ENCODE data around the gene RALGPS1. TPM values are rescaled to one million over a fixed set of nuclear protein-coding genes. Genes with fewer than 3 reads are reported as not detected.

The RALGPS1 gene
- total and polyA plus RNA-seq, 2 of the 13 experiments (the other 11 are each of a cell fraction or from before 2014, with no cell fraction given): 3.7 to 6.5 TPM

DNA sequence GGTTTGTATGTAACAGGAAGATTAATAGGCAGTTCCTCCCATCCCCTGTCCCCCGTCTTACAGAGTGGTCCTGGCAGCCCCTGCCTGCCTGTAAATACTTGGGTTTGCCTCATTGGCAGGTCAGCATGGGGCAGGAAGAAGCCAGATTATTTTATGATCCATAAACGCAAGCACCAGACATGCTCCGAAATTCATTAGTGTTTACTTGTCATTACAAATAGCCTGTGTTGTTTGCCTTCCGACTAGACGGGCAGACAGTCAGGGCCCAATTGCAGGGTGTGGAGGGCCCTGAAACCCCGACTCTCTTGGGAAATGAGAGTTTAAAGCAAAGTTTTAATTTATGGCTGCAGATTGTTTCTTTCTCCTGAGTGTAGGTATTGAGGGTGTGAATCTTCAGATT is 97.2 kb downstream of the RALGPS1 start:
- ChIA-PET POLR2A (no interaction called here), CTCF (ENCODE audit: low intra/inter-chr PET ratio, low total read pairs) (no interaction called here)
- intact Hi-C loops (cut with micrococcal nuclease; ENCODE audit: unreplicated experiment) (no loop called here), in situ Hi-C loops (cut with HindIII; ENCODE audit: extremely low pct_ligation_motif_present, low pct_unique_long_range_greater_than_20kb) (no loop called here)
- Histone ChIP-seq H2AFZ (ENCODE audit: low read length) (no peak overlapping the region), H3K27ac (ENCODE audit: extremely low read length, insufficient read depth, low read length) (no peak overlapping the region), H4K20me1 (ENCODE audit: insufficient read depth, low read length) (no peaks in the 10 kb centered on the region), H3K9me3 (ENCODE audit: low read length) (no peaks in the 10 kb centered on the region), H3K79me2 (ENCODE audit: insufficient read depth, low read length) (no peaks in the 10 kb centered on the region), H3K4me1 (ENCODE audit: insufficient read depth, low read length) (no peaks in the 10 kb centered on the region), H3K27me3 (ENCODE audit: control insufficient read depth in 1 of 2, insufficient read depth in 2 of 2, low read length in 2 of 2) (no peaks in the 10 kb centered on the region), H3K36me3 (replicated peaks in 1 of 2; ENCODE audit: control insufficient read depth in 1 of 2, insufficient read depth in 2 of 2, low read length in 2 of 2) (no peaks in the 10 kb centered on the region), H3K9ac (ENCODE audit: insufficient read depth, low read depth, low read length) (no peak overlapping the region), H3K4me2 (ENCODE audit: low read depth, low read length) (no peak overlapping the region), H3K4me3 (replicated peaks in 1 of 3; ENCODE audit: insufficient read depth in 1 of 3, low read depth in 2 of 3, low read length in 3 of 3) (no peak overlapping the region)
- ATAC-seq (no peak), FAIRE-seq (no peak), DNase-seq (ENCODE audit: low spot score) (no peak)
- no TSS peak for BruUV-seq (replicated peaks)
- WGBS (ENCODE audit: low lambda C conversion rate): 55% methylated on average over 6 of the region's 6 CpGs
- no peak for TF ChIP-seq ZNF235 (CRISPR knock-in tag; IDR thresholded peaks at IDR 0.05; ENCODE audit: borderline replicate concordance)
- TF ChIP-seq, protein P1, sequence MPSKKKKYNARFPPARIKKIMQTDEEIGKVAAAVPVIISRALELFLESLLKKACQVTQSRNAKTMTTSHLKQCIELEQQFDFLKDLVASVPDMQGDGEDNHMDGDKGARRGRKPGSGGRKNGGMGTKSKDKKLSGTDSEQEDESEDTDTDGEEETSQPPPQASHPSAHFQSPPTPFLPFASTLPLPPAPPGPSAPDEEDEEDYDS (CRISPR knock-in tag; IDR thresholded peaks at IDR 0.05): no peak
- no peak for TF ChIP-seq ATRX (CRISPR knock-in tag; IDR thresholded peaks at IDR 0.05; ENCODE audit: borderline replicate concordance)
- TF ChIP-seq, protein P2, sequence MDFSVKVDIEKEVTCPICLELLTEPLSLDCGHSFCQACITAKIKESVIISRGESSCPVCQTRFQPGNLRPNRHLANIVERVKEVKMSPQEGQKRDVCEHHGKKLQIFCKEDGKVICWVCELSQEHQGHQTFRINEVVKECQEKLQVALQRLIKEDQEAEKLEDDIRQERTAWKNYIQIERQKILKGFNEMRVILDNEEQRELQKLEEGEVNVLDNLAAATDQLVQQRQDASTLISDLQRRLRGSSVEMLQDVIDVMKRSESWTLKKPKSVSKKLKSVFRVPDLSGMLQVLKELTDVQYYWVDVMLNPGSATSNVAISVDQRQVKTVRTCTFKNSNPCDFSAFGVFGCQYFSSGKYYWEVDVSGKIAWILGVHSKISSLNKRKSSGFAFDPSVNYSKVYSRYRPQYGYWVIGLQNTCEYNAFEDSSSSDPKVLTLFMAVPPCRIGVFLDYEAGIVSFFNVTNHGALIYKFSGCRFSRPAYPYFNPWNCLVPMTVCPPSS (IDR thresholded peaks at IDR 0.05): no peak
- TF ChIP-seq MTF1 (CRISPR knock-in tag; IDR thresholded peaks at IDR 0.05): no peak
- no peak for TF ChIP-seq ETV5 (CRISPR knock-in tag; IDR thresholded peaks at IDR 0.05; ENCODE audit: borderline replicate concordance)
- TF ChIP-seq, protein P3, sequence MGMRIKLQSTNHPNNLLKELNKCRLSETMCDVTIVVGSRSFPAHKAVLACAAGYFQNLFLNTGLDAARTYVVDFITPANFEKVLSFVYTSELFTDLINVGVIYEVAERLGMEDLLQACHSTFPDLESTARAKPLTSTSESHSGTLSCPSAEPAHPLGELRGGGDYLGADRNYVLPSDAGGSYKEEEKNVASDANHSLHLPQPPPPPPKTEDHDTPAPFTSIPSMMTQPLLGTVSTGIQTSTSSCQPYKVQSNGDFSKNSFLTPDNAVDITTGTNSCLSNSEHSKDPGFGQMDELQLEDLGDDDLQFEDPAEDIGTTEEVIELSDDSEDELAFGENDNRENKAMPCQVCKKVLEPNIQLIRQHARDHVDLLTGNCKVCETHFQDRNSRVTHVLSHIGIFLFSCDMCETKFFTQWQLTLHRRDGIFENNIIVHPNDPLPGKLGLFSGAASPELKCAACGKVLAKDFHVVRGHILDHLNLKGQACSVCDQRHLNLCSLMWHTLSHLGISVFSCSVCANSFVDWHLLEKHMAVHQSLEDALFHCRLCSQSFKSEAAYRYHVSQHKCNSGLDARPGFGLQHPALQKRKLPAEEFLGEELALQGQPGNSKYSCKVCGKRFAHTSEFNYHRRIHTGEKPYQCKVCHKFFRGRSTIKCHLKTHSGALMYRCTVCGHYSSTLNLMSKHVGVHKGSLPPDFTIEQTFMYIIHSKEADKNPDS (CRISPR knock-in tag; IDR thresholded peaks at IDR 0.05): no peak
- TF ChIP-seq, protein P4, sequence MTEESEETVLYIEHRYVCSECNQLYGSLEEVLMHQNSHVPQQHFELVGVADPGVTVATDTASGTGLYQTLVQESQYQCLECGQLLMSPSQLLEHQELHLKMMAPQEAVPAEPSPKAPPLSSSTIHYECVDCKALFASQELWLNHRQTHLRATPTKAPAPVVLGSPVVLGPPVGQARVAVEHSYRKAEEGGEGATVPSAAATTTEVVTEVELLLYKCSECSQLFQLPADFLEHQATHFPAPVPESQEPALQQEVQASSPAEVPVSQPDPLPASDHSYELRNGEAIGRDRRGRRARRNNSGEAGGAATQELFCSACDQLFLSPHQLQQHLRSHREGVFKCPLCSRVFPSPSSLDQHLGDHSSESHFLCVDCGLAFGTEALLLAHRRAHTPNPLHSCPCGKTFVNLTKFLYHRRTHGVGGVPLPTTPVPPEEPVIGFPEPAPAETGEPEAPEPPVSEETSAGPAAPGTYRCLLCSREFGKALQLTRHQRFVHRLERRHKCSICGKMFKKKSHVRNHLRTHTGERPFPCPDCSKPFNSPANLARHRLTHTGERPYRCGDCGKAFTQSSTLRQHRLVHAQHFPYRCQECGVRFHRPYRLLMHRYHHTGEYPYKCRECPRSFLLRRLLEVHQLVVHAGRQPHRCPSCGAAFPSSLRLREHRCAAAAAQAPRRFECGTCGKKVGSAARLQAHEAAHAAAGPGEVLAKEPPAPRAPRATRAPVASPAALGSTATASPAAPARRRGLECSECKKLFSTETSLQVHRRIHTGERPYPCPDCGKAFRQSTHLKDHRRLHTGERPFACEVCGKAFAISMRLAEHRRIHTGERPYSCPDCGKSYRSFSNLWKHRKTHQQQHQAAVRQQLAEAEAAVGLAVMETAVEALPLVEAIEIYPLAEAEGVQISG (CRISPR knock-in tag; IDR thresholded peaks at IDR 0.05): no peak
- no peak for TF ChIP-seq KLF12 (CRISPR knock-in tag; IDR thresholded peaks at IDR 0.05; ENCODE audit: borderline replicate concordance)
- no peak for TF ChIP-seq ZNF292 (CRISPR knock-in tag; IDR thresholded peaks at IDR 0.05; ENCODE audit: borderline replicate concordance, low read depth)
- TF ChIP-seq, protein P5, sequence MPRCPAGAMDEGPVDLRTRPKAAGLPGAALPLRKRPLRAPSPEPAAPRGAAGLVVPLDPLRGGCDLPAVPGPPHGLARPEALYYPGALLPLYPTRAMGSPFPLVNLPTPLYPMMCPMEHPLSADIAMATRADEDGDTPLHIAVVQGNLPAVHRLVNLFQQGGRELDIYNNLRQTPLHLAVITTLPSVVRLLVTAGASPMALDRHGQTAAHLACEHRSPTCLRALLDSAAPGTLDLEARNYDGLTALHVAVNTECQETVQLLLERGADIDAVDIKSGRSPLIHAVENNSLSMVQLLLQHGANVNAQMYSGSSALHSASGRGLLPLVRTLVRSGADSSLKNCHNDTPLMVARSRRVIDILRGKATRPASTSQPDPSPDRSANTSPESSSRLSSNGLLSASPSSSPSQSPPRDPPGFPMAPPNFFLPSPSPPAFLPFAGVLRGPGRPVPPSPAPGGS (CRISPR knock-in tag; IDR thresholded peaks at IDR 0.05): no peak
- TF ChIP-seq CCDC6 (CRISPR knock-in tag; IDR thresholded peaks at IDR 0.05): no peak
- no peak for TF ChIP-seq KMT2B (CRISPR knock-in tag; IDR thresholded peaks at IDR 0.05)
- no peak for TF ChIP-seq ELF1 (CRISPR knock-in tag; IDR thresholded peaks at IDR 0.05)
- no peak for TF ChIP-seq SYNCRIP (IDR thresholded peaks at IDR 0.05; ENCODE audit: insufficient read depth, low read depth, low read length)
- TF ChIP-seq MAFG (CRISPR knock-in tag; IDR thresholded peaks at IDR 0.05): no peak

All from HepG2 (cell line).